Measurements from ENCODE around the gene AP4M1.

DNA sequence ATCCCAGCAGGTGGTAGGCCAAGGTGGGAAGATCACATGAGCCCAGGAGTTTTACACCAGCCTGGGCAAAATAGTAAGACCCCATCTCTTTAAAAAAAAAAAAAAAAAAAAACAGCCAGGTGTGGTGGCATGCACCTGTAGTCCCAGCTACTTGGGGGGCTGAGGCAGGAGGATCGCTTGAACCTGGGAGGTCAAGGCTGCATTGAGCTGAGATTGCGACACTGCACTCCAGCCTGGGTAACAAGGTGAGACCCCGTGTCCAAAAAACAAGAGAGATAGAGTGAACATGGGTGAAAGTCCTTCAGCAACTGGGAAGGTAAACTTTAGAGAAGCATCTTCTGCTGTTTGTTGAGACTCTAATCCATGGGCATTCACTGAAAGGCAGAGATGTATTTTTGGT, 41.0 kb downstream of the AP4M1 start:
- TF ChIP-seq FOXA2 (IDR thresholded peaks at IDR 0.05), result no peak
- TF ChIP-seq, protein P1, sequence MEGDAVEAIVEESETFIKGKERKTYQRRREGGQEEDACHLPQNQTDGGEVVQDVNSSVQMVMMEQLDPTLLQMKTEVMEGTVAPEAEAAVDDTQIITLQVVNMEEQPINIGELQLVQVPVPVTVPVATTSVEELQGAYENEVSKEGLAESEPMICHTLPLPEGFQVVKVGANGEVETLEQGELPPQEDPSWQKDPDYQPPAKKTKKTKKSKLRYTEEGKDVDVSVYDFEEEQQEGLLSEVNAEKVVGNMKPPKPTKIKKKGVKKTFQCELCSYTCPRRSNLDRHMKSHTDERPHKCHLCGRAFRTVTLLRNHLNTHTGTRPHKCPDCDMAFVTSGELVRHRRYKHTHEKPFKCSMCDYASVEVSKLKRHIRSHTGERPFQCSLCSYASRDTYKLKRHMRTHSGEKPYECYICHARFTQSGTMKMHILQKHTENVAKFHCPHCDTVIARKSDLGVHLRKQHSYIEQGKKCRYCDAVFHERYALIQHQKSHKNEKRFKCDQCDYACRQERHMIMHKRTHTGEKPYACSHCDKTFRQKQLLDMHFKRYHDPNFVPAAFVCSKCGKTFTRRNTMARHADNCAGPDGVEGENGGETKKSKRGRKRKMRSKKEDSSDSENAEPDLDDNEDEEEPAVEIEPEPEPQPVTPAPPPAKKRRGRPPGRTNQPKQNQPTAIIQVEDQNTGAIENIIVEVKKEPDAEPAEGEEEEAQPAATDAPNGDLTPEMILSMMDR (IDR thresholded peaks at IDR 0.05; ENCODE audit: low read depth, low read length, missing input control), result no peak
- no peak for TF ChIP-seq JUND (IDR thresholded peaks at IDR 0.05)
